Left lung (tissue), 10 donors: ENCODE data around the gene ZNF445. TPM values are rescaled to one million over a fixed set of nuclear protein-coding genes. Genes with fewer than 3 reads are reported as not detected.
"Not testable (repeated sequence)": the region's sequence is repeated elsewhere in the genome, so short reads cannot be mapped to it uniquely, and the experiment has no call there.

Experiments used
- ATAC-seq: fragments of 200-7000 bp; cut with Tn5 transposase; one replicate; pipeline ENCODE4 v1.9.1; 2020; ENCODE audit warnings: moderate library complexity
- DNase-seq, 4 donors: peaks; one replicate each; pipeline ENCODE4 v3.0.0-alpha.2; 2013 to 2020
- H3K27ac ChIP-seq, 2 donors: fragments of 200-600 bp; sonication (generic) in 1 of 2; one replicate each; pipeline versions ENCODE4 v1.5.0 to v1.8.0; 2020 to 2021
- H3K27me3 ChIP-seq, 2 donors: fragments of 200-600 bp; sonication (generic) in 1 of 2; one replicate each; pipeline versions ENCODE4 v1.5.0 to v1.8.0; 2020 to 2021
- H3K36me3 ChIP-seq, 2 donors: fragments of 200-600 bp; sonication (generic) in 1 of 2; one replicate each; pipeline versions ENCODE4 v1.5.0 to v1.8.0; 2020 to 2021
- H3K4me1 ChIP-seq, 2 donors: fragments of 200-600 bp; one replicate each; pipeline ENCODE4 v1.8.0; 2021
- H3K4me3 ChIP-seq, 2 donors: fragments of 200-600 bp; sonication (generic) in 1 of 2; one replicate each; pipeline versions ENCODE4 v1.5.0 to v1.8.0; 2020 to 2021; ENCODE audit warnings: mild to moderate bottlenecking in 1 of 2
- H3K9me3 ChIP-seq, 2 donors: fragments of 200-600 bp; sonication (generic) in 1 of 2; one replicate each; pipeline versions ENCODE4 v1.5.0 to v1.8.0; 2020 to 2021
- CTCF ChIP-seq, 2 donors: fragments of 200-600 bp; sonication (generic) in 1 of 2; IDR thresholded peaks; one replicate each; pipeline versions ENCODE4 v1.5.0 to v1.8.0; 2021; ENCODE audit warnings: antibody characterized with exemption in 2 of 2
- intact Hi-C, 2 donors: fragments of 100-400 bp; cut with DNase I; formaldehyde crosslinking; loops; one replicate each; pipeline versions ENCODE4 v1.11.2 to v1.14.2; 2022
- polyA plus RNA-seq, 6 donors: library from polyadenylated mRNA; unstranded; fragments of 120-200 nt; gene quantifications; one replicate each; pipeline ENCODE4 v1.2.1, GENCODE V29; 2013; ENCODE audit not compliant: insufficient read length in 6 of 6
- total RNA-seq, 2 donors: library from RNA; stranded (reverse); fragmentation: NEBNext Ultra II Directional; extraction: Animal tissue kit (Norgen Biotek cat#: 25700); gene quantifications; one replicate each; pipeline ENCODE4 v1.2.1, GENCODE V29; 2021
- donor health status: DM: no; HTN: yes; CAD: no.
- donor health status: DM: no; HTN: no; CAD: no.

The ZNF445 gene
- total and polyA plus RNA-seq, 8 donors = 18.1 to 33.5 (median 27.8) TPM

GRCh38 chr3:44509393-44509921, 32.0 kb upstream of the ZNF445 start:
- DNase-seq (no peak), ATAC-seq (peak; percentile 6)
- H3K4me3 ChIP-seq = peak overlapping the region; percentile 74 to 86
- peaks cover 10 to 35% of the 10 kb centered on the region in 2 donors for H3K4me1 ChIP-seq
- TF ChIP-seq CTCF (IDR thresholded peaks at IDR 0.05) = no peak
- no peaks in the 10 kb centered on the region for H3K36me3 ChIP-seq
- H3K27ac ChIP-seq = peak overlapping the region; percentile 84 to 89
- intact Hi-C loops = no loop called here
- H3K27me3 ChIP-seq = no peaks in the 10 kb centered on the region
- H3K9me3 ChIP-seq = peaks cover 0 to 2% of the 10 kb centered on the region in 2 donors

- peaks cover 0 to 7% of the 10 kb centered on the region in 2 donors for H3K36me3 ChIP-seq
- intact Hi-C loops = no loop called here
- DNase-seq = no peak
- H3K4me3 ChIP-seq = no peak overlapping the region
- H3K9me3 ChIP-seq = peaks cover 0 to 12% of the 10 kb centered on the region in 2 donors
- ATAC-seq = no peak
- TF ChIP-seq CTCF (IDR thresholded peaks at IDR 0.05) = no peak
- H3K27me3 ChIP-seq = no peaks in the 10 kb centered on the region
- peaks cover 10 to 35% of the 10 kb centered on the region in 2 donors for H3K4me1 ChIP-seq
- no peak overlapping the region for H3K27ac ChIP-seq
Observed at GRCh38 chr3:44506961-44507360, 29.5 kb upstream of the ZNF445 start.

- no peak overlapping the region for H3K4me3 ChIP-seq
- TF ChIP-seq CTCF (IDR thresholded peaks at IDR 0.05) = no peak
- no peak overlapping the region for H3K27ac ChIP-seq
- intact Hi-C loops = no loop called here
- DNase-seq = no peak
- no peak for ATAC-seq
- H3K4me1 ChIP-seq = peaks cover 10 to 35% of the 10 kb centered on the region in 2 donors
- H3K27me3 ChIP-seq = no peaks in the 10 kb centered on the region
- H3K36me3 ChIP-seq = peaks cover 0 to 11% of the 10 kb centered on the region in 2 donors
- peaks cover 0 to 16% of the 10 kb centered on the region in 2 donors for H3K9me3 ChIP-seq
Observed at GRCh38 chr3:44506556-44506955, 29.1 kb upstream of the ZNF445 start.

DNA sequence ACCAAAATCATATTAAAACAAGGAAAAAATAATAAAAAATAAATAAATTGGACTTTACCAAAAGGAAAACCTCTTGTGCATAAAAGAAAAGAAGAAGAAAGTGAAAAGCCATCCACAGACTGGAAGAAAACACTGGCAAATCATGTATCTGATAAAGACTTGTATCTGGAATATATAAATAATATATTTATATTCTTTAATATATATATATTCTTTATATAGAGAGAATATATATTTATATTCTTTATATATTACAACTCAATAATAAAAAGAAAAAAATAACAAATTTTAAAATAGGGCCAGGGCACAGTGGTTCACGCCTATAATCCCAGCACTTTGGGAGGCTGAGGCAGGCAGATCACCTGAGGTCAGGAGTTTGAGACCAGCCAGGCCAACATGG, 27.1 kb upstream of the ZNF445 start:
- H3K27ac ChIP-seq = no peak overlapping the region
- H3K9me3 ChIP-seq = peaks cover 0 to 36% of the 10 kb centered on the region in 2 donors
- ATAC-seq = no peak
- no peak overlapping the region for H3K4me3 ChIP-seq
- no peak for DNase-seq
- intact Hi-C loops = no loop called here
- H3K4me1 ChIP-seq = peaks cover 8 to 26% of the 10 kb centered on the region in 2 donors
- no peak for TF ChIP-seq CTCF (IDR thresholded peaks at IDR 0.05)
- H3K27me3 ChIP-seq = no peaks in the 10 kb centered on the region
- peaks cover 0 to 31% of the 10 kb centered on the region in 2 donors for H3K36me3 ChIP-seq

DNA sequence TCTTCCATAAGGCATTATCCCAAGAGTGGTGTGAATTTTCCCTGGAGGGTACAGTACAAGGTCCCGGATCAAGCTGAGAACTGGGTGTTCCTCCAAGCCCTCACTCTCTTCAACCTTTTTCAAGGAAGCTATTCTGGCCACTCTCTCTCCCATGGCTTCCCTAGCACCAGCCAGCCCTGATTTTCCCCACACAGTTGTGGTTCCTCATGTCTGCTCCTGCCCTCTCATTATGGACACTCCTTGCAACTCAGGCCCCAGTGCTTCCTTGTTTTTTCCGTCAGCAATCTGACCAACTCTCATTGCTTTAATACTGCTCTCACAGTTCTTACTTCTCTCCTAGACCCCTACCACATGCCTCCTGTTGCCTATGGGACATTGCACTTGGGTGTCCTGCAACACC, 25.7 kb upstream of the ZNF445 start:
- DNase-seq, H3K27ac ChIP-seq, H3K4me3 ChIP-seq, intact Hi-C loops, H3K27me3 ChIP-seq, ATAC-seq: not testable (repeated sequence)
- peaks cover 0 to 45% of the 10 kb centered on the region in 2 donors for H3K36me3 ChIP-seq
- H3K9me3 ChIP-seq = peaks cover 0 to 50% of the 10 kb centered on the region in 2 donors
- H3K4me1 ChIP-seq = peaks cover 0 to 13% of the 10 kb centered on the region in 2 donors

DNA sequence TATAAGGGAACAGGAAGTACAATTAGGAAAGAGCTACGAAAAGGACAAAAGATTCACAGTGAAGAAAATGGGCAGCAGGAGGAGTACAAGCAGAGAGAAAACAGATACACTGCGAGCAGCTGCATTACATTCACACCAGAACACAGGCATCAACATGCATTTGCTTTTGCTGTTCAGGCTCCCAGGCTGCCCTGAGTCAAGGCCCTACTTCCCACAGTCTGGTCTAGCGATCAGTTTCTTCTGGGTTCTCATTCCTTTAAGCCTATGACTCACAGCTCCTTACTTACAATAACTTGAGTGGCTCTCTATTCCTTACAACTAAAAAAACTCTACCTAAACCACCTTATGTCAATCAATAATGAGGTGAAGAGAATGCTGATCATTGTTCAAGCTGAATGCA, 24.5 kb upstream of the ZNF445 start:
- H3K4me1 ChIP-seq = peaks cover 0 to 4% of the 10 kb centered on the region in 2 donors
- H3K27me3 ChIP-seq = no peaks in the 10 kb centered on the region
- H3K9me3 ChIP-seq = peaks cover 0 to 62% of the 10 kb centered on the region in 2 donors
- no peak overlapping the region for H3K4me3 ChIP-seq
- no peak overlapping the region for H3K27ac ChIP-seq
- no peak for ATAC-seq
- no peak for TF ChIP-seq CTCF (IDR thresholded peaks at IDR 0.05)
- peaks cover 0 to 57% of the 10 kb centered on the region in 2 donors for H3K36me3 ChIP-seq
- DNase-seq = no peak
- intact Hi-C loops = no loop called here

GRCh38 chr3:44499899-44500168, 22.4 kb upstream of the ZNF445 start:
- intact Hi-C loops, H3K4me3 ChIP-seq, H3K4me1 ChIP-seq, H3K27me3 ChIP-seq, DNase-seq, H3K27ac ChIP-seq, ATAC-seq: not testable (repeated sequence)
- Histone ChIP-seq H3K9me3 (peaks cover 0 to 71% of the 10 kb centered on the region in 2 donors), H3K36me3 (peaks cover 0 to 61% of the 10 kb centered on the region in 2 donors)
